Right lobe of liver (tissue), 6 donors: ENCODE data around the gene PHF5A. TPM values are rescaled to one million over a fixed set of nuclear protein-coding genes. Genes with fewer than 3 reads are reported as not detected.
A peak's percentile ranks its signal among the peaks of the same experiment; 100 is the strongest.

ENCODE experiments used
- ATAC-seq, 4 donors: fragments of 200-7000 bp; cut with Tn5 transposase; one replicate each; pipeline ENCODE4 v1.9.1; 2020; ENCODE audit warnings: mild to moderate bottlenecking in 4 of 4, moderate library complexity in 4 of 4
- DNase-seq, 3 donors: peaks; one replicate each; pipeline ENCODE4 v3.0.0-alpha.2; 2020
- H3K27ac ChIP-seq, 3 donors: fragments of 200-600 bp; one replicate each; pipeline ENCODE4 v1.8.0; 2022
- H3K27me3 ChIP-seq, 2 donors: fragments of 200-600 bp; one replicate each; pipeline ENCODE4 v1.8.0; 2022
- H3K36me3 ChIP-seq, 4 donors: fragments of 200-600 bp; sonication (generic) in 1 of 4; one replicate each; pipeline versions ENCODE4 v1.5.1 to v1.8.0; 2017 to 2022; ENCODE audit warnings: control low read depth in 1 of 4
- H3K4me1 ChIP-seq, 4 donors: fragments of 200-600 bp; sonication (generic) in 1 of 4; one replicate each; pipeline versions ENCODE4 v1.5.1 to v1.8.0; 2017 to 2022; ENCODE audit warnings: control low read depth in 1 of 4
- H3K4me3 ChIP-seq, 3 donors: fragments of 200-600 bp; one replicate each; pipeline ENCODE4 v1.8.0; 2022
- H3K9me3 ChIP-seq, 4 donors: fragments of 200-600 bp; sonication (generic) in 1 of 4; one replicate each; pipeline versions ENCODE4 v1.5.1 to v1.8.0; 2017 to 2022; ENCODE audit warnings: control low read depth in 1 of 4
- POLR2A ChIP-seq: fragments of 450-650 bp; IDR thresholded peaks from one replicate; pipeline ENCODE4 v1.6.1; 2017; ENCODE audit warnings: antibody characterized with exemption, mild to moderate bottlenecking
- WGBS: methylation state at CpG from one replicate; pipeline ENCODE4 v1.1.6; 2018; ENCODE audit warnings: low coverage, low lambda C conversion rate; ENCODE audit not compliant: insufficient coverage; ENCODE audit errors: missing lambda C conversion rate; 5-methylcytosine and 5-hydroxymethylcytosine counted together
- intact Hi-C, 2 donors: fragments of 100-400 bp; cut with DNase I; formaldehyde crosslinking; loops; one replicate each; pipeline versions ENCODE4 v1.11.2 to v1.14.1; 2022
- total RNA-seq, 6 experiments: library from RNA; depleted of rRNA in 2 of 6; stranded (reverse); fragments of >200 nt in 2 of 6; fragmentation: NEBNext Ultra II Directional in 3 of 6; extraction: Animal tissue kit (Norgen Biotek cat#: 25700) in 3 of 6; gene quantifications; one replicate each; pipeline versions ENCODE4 v1.1.0 to v1.2.4, GENCODE V29; 2016 to 2023
- TF ChIP-seq, protein P1 (sequence below), 4 donors: fragments of 200-600 bp in 3 of 4; fragments of 450-650 bp in 1 of 4; IDR thresholded peaks; one replicate each; pipeline versions ENCODE4 v1.5.1 to v1.8.0; 2016 to 2022; ENCODE audit warnings: antibody characterized with exemption in 4 of 4, mild to moderate bottlenecking in 2 of 4
- donor health status: DM: no; HTN: yes; CAD: no.
- donor health status: DM: no; HTN: no; CAD: no.
- donor health status: DM: no; HTN: no; CAD: no.
- donor health status: DM: no; HTN: yes; CAD: no.
- donor health status: DM: no; HTN: yes; CAD: no.

The PHF5A gene
- total RNA-seq, 6 experiments from 2014 or later: 12.1 to 20.7 (median 14.5) TPM

- no peaks in the 10 kb centered on the region for H3K27me3 ChIP-seq
- H3K4me3 ChIP-seq: no peak overlapping the region
- intact Hi-C loops: no loop called here
- H3K4me1 ChIP-seq: peaks cover 0 to 69% (median 23%) of the 10 kb centered on the region in 4 donors
- TF ChIP-seq, protein P1, sequence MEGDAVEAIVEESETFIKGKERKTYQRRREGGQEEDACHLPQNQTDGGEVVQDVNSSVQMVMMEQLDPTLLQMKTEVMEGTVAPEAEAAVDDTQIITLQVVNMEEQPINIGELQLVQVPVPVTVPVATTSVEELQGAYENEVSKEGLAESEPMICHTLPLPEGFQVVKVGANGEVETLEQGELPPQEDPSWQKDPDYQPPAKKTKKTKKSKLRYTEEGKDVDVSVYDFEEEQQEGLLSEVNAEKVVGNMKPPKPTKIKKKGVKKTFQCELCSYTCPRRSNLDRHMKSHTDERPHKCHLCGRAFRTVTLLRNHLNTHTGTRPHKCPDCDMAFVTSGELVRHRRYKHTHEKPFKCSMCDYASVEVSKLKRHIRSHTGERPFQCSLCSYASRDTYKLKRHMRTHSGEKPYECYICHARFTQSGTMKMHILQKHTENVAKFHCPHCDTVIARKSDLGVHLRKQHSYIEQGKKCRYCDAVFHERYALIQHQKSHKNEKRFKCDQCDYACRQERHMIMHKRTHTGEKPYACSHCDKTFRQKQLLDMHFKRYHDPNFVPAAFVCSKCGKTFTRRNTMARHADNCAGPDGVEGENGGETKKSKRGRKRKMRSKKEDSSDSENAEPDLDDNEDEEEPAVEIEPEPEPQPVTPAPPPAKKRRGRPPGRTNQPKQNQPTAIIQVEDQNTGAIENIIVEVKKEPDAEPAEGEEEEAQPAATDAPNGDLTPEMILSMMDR (IDR thresholded peaks at IDR 0.05): no peak
- TF ChIP-seq POLR2A: no peak
- H3K36me3 ChIP-seq: no peaks in the 10 kb centered on the region
- no peaks in the 10 kb centered on the region for H3K9me3 ChIP-seq
- WGBS: 68% methylated on average over 5 of the region's 7 CpGs
- no peak for ATAC-seq
- no peak for DNase-seq
- peak overlapping the region in 1 of 3 donors; percentile 71 for H3K27ac ChIP-seq
Observed at GRCh38 chr22:41480397-41480735, 11.9 kb upstream of the PHF5A start.

GRCh38 chr22:41479671-41480396, 11.3 kb upstream of the PHF5A start:
- DNase-seq (no peak), ATAC-seq (no peak)
- intact Hi-C loops: no loop called here
- WGBS: 96% methylated on average over 5 of the region's 6 CpGs
- TF ChIP-seq POLR2A: no peak
- Histone ChIP-seq H3K9me3 (no peaks in the 10 kb centered on the region), H3K27me3 (no peaks in the 10 kb centered on the region), H3K27ac (peak overlapping the region in 2 of 3 donors; percentile 38 to 71), H3K4me3 (no peak overlapping the region), H3K4me1 (peaks cover 0 to 69% (median 26%) of the 10 kb centered on the region in 4 donors), H3K36me3 (no peaks in the 10 kb centered on the region)

DNA sequence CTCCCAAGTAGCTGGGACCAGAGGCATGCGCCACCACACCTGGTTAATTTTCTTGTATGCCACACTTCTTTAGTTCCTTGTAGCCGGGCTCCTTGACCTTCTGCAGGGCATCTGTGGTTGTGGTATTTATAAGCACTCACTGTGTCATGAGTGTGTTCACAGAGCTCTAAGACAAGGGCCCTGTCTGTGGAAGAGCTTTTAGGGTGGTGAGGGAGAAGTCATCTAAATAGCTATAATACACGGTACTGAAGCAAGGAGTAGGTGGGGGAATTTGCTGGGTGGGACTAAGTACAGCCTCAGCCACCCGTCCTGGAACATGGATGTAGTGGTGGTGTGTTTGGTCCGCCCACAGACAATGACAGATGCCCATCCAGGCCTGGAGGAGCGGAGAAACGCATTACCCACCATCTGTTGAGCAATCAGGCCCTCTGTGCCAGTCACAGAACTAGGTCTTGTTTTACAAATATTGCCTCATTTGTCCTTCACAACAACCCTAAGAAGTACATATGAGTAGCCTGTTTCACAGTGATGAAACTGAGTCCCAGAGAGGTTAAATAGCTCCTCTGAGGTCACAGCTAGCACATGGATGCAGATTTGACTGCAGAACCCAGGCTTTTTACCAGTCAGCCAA, 10.5 kb upstream of the PHF5A start:
- H3K4me3 ChIP-seq: no peak overlapping the region
- peak; percentile 49 to 81 (median 71) for DNase-seq
- peak; percentile 83 to 89 (median 86) for ATAC-seq
- H3K4me1 ChIP-seq: peaks cover 0 to 70% (median 27%) of the 10 kb centered on the region in 4 donors
- TF ChIP-seq POLR2A: no peak
- TF ChIP-seq, protein P1 (IDR thresholded peaks at IDR 0.05): no peak
- H3K27me3 ChIP-seq: no peaks in the 10 kb centered on the region
- no peaks in the 10 kb centered on the region for H3K9me3 ChIP-seq
- H3K36me3 ChIP-seq: no peaks in the 10 kb centered on the region
- peak overlapping the region in 2 of 3 donors; percentile 38 to 71 for H3K27ac ChIP-seq
- intact Hi-C loops: no loop called here
- 44% methylated on average over 6 of the region's 7 CpGs for WGBS

- no peaks in the 10 kb centered on the region for H3K9me3 ChIP-seq
- no peaks in the 10 kb centered on the region for H3K27me3 ChIP-seq
- no peak for ATAC-seq
- H3K27ac ChIP-seq: peak overlapping the region in 2 of 3 donors; percentile 37 to 71
- TF ChIP-seq POLR2A: no peak
- TF ChIP-seq, protein P1 (IDR thresholded peaks at IDR 0.05): no peak
- intact Hi-C loops: no loop called here
- no peak overlapping the region for H3K4me3 ChIP-seq
- DNase-seq: no peak
- no peaks in the 10 kb centered on the region for H3K36me3 ChIP-seq
- WGBS: 67% methylated on average over 1 of the region's 2 CpGs
- peaks cover 0 to 70% (median 27%) of the 10 kb centered on the region in 4 donors for H3K4me1 ChIP-seq
Observed at GRCh38 chr22:41478473-41478872, 10.0 kb upstream of the PHF5A start.

DNA sequence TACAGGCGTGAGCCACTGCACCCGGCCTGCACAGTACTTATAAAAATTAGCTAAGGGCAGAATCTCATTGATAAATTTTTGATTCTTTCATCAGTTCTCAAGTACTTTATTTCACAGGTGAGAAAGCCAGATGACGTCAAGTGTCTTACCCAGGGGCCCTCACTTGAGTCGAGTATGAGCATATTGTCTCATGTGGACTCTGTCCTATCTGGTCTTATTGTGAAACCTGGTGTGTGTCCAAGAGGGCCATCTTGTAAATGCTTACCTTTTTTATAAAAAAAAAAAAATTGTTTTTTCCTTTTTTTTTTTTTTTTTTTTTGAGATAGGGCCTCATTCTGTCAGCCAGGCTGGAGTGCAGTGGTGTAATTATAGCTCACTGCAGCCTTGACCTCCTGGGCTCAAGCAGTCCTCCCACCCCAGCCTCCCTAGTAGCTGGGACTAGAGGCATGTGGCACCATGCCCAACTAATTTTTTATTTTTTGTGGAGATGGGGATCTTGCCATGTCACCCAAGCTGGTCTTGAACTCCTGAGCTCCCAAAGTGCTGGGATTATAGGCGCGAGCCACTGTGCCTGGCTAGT, 6.5 kb upstream of the PHF5A start:
- intact Hi-C loops: no loop called here
- Histone ChIP-seq H3K27ac (peak overlapping the region in 2 of 3 donors; percentile 31 to 57), H3K4me3 (no peak overlapping the region), H3K9me3 (no peaks in the 10 kb centered on the region), H3K27me3 (no peaks in the 10 kb centered on the region), H3K4me1 (peaks cover 0 to 67% (median 36%) of the 10 kb centered on the region in 4 donors), H3K36me3 (no peaks in the 10 kb centered on the region)
- DNase-seq: no peak
- 76% methylated on average over 6 of the region's 6 CpGs for WGBS
- peak; percentile 30 to 52 (median 43) for ATAC-seq
- TF ChIP-seq, protein P1 (IDR thresholded peaks at IDR 0.05): no peak
- no peak for TF ChIP-seq POLR2A
